Measurements from ENCODE around the gene CD79B. TPM values are rescaled to one million over a fixed set of nuclear protein-coding genes. Genes with fewer than 3 reads are reported as not detected.

The CD79B gene
- total and polyA plus RNA-seq, 2 experiments from 2014 or later = 1.3 to 2.5 TPM

DNA sequence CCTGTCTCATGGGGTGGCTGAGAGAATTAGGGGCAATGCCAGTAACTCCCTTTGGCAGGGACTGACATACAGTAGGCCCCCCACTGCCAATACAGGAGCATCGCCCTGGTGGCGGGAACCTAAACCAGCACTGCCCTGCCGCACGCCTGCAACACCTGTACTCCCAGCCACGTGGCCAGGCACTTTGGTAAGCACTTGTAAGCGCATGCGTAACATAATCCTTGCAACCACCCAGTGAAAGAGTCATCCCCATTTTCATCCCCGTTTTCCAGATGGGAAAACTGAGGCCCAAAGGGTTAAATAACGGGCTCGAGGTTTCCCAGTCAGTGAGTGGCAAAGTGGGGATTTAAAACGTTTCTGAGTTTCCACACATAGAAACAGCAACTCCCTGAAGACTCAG is 23.1 kb upstream of the CD79B start (continued):
- TF ChIP-seq, protein P1, sequence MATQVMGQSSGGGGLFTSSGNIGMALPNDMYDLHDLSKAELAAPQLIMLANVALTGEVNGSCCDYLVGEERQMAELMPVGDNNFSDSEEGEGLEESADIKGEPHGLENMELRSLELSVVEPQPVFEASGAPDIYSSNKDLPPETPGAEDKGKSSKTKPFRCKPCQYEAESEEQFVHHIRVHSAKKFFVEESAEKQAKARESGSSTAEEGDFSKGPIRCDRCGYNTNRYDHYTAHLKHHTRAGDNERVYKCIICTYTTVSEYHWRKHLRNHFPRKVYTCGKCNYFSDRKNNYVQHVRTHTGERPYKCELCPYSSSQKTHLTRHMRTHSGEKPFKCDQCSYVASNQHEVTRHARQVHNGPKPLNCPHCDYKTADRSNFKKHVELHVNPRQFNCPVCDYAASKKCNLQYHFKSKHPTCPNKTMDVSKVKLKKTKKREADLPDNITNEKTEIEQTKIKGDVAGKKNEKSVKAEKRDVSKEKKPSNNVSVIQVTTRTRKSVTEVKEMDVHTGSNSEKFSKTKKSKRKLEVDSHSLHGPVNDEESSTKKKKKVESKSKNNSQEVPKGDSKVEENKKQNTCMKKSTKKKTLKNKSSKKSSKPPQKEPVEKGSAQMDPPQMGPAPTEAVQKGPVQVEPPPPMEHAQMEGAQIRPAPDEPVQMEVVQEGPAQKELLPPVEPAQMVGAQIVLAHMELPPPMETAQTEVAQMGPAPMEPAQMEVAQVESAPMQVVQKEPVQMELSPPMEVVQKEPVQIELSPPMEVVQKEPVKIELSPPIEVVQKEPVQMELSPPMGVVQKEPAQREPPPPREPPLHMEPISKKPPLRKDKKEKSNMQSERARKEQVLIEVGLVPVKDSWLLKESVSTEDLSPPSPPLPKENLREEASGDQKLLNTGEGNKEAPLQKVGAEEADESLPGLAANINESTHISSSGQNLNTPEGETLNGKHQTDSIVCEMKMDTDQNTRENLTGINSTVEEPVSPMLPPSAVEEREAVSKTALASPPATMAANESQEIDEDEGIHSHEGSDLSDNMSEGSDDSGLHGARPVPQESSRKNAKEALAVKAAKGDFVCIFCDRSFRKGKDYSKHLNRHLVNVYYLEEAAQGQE (IDR thresholded peaks at IDR 0.05; ENCODE audit: unreplicated experiment) = no peak
- TF ChIP-seq EZH2phosphoT487 (IDR thresholded peaks at IDR 0.05; ENCODE audit: unreplicated experiment) = no peak
- TF ChIP-seq JUNB (IDR thresholded peaks at IDR 0.05; ENCODE audit: unreplicated experiment) = no peak
- no peak for TF ChIP-seq STAT1 (IDR thresholded peaks at IDR 0.05; ENCODE audit: unreplicated experiment)
- TF ChIP-seq CREB1 (CRISPR knock-in tag; IDR thresholded peaks at IDR 0.05; ENCODE audit: low read depth) = no peak
- TF ChIP-seq POLR2AphosphoS5 (IDR thresholded peaks at IDR 0.05; ENCODE audit: low read depth) = no peak
- TF ChIP-seq NANOG (IDR thresholded peaks at IDR 0.05; ENCODE audit: borderline replicate concordance) = no peak
- TF ChIP-seq ZNF331 (CRISPR knock-in tag; IDR thresholded peaks at IDR 0.05; ENCODE audit: low read depth) = no peak

DNA sequence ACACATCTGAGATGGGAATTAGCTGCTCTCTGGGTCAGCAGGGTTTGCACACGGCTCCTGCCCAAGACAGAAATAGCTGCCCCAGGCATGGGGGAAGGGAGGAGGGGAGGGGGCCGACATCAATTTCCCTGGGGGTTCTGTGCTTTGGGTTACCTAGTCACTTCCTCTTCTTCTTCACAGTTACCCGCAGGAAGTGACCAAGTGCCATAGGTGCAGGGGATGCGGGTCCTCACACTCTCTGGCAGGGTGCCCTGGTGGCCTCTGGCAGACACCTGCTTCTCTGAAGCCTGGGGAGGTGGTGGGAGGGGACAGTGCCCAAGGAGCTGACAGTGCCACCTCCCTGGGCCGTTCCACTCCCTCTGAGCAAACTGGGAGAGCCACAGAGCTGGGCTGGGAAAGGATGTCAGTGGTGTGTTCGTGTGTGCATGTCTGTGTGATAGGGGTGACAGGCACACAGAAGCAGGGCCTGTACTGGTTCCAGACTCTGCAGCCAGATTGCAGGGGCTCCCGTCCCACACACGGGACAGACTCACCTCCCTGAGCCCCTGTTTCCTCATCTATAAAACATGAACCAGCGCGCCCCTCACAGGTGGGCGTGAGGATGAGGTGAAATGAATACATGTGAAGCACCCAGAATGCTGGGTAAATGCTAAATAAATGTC is 22.4 kb upstream of the CD79B start:
- H3K27ac ChIP-seq (ENCODE audit: low read depth) = no peak overlapping the region
- Mint-ChIP-seq H3K27ac (no peak overlapping the region), H3K9me3 (no peaks in the 10 kb centered on the region)
- TF ChIP-seq NANOG (IDR thresholded peaks at IDR 0.05; ENCODE audit: borderline replicate concordance) (no peak), ZNF114 (CRISPR knock-in tag; IDR thresholded peaks at IDR 0.05) (no peak), STAT1 (IDR thresholded peaks at IDR 0.05; ENCODE audit: unreplicated experiment) (no peak), ZNF462 (CRISPR knock-in tag; IDR thresholded peaks at IDR 0.05) (no peak), EZH2phosphoT487 (IDR thresholded peaks at IDR 0.05; ENCODE audit: unreplicated experiment) (no peak)
- TF ChIP-seq, protein P1 (IDR thresholded peaks at IDR 0.05; ENCODE audit: unreplicated experiment) = no peak

More for the DNA sequence above, 22.4 kb upstream of the CD79B start:
- Histone ChIP-seq H3K9me2 (ENCODE audit: insufficient read depth) (no peaks in the 10 kb centered on the region), H4K20me1 (replicated peaks; ENCODE audit: insufficient read depth) (no peaks in the 10 kb centered on the region), H3K27me3 (ENCODE audit: insufficient read depth) (no peaks in the 10 kb centered on the region), H3K4me1 (ENCODE audit: insufficient read depth) (no peaks in the 10 kb centered on the region), H2AFZ (no peak overlapping the region), H3K4me2 (no peak overlapping the region), H3K79me2 (replicated peaks; ENCODE audit: insufficient read depth) (no peaks in the 10 kb centered on the region), H3K36me3 (ENCODE audit: insufficient read depth) (no peaks in the 10 kb centered on the region), H3F3A (replicated peaks; ENCODE audit: low read depth) (no peaks in the 10 kb centered on the region), H3K4me3 (no peak overlapping the region)
- ATAC-seq (no peak), DNase-seq (ENCODE audit: low spot score) (no peak)
- Mint-ChIP-seq H3K36me3 (ENCODE audit: low read depth) (peaks cover 13% of the 10 kb centered on the region; the same call in 2 of the 3 replicates), H3K4me3 (no peak overlapping the region), H3K4me1 (peaks cover 3% of the 10 kb centered on the region; the same call in 2 of the 3 replicates), H3K27me3 (ENCODE audit: insufficient read depth, low read depth, poor library complexity) (peaks cover 10% of the 10 kb centered on the region)

All from GM23338 (cell line).